Subcutaneous adipose tissue (tissue), 4 donors: ENCODE measurements around the gene RAD21L1. TPM values are rescaled to one million over a fixed set of nuclear protein-coding genes. Genes with fewer than 3 reads are reported as not detected.

ENCODE experiments used
- total RNA-seq, 4 donors: library from RNA; depleted of rRNA; stranded (reverse); fragments of >200 nt; gene quantifications; one replicate each; pipeline ENCODE4 v1.1.0, GENCODE V29; 2016
- TF ChIP-seq, protein P1 (sequence below): fragments of 450-650 bp; IDR thresholded peaks from one replicate; pipeline ENCODE4 v1.5.1; 2016; ENCODE audit warnings: low read depth, mild to moderate bottlenecking, control low read depth, antibody characterized with exemption, moderate library complexity

Gene RAD21L1
- total RNA-seq, 4 donors from 2014 or later, result not detected

GRCh38 chr20:1283522-1284510 is 58.0 kb downstream of the RAD21L1 start:
- TF ChIP-seq, protein P1, sequence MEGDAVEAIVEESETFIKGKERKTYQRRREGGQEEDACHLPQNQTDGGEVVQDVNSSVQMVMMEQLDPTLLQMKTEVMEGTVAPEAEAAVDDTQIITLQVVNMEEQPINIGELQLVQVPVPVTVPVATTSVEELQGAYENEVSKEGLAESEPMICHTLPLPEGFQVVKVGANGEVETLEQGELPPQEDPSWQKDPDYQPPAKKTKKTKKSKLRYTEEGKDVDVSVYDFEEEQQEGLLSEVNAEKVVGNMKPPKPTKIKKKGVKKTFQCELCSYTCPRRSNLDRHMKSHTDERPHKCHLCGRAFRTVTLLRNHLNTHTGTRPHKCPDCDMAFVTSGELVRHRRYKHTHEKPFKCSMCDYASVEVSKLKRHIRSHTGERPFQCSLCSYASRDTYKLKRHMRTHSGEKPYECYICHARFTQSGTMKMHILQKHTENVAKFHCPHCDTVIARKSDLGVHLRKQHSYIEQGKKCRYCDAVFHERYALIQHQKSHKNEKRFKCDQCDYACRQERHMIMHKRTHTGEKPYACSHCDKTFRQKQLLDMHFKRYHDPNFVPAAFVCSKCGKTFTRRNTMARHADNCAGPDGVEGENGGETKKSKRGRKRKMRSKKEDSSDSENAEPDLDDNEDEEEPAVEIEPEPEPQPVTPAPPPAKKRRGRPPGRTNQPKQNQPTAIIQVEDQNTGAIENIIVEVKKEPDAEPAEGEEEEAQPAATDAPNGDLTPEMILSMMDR, result no peak

- TF ChIP-seq, protein P1, result no peak
Measured at GRCh38 chr20:1286267-1287024, 60.6 kb downstream of the RAD21L1 start.

- TF ChIP-seq, protein P1, result no peak
Measured at GRCh38 chr20:1287306-1287705, 61.5 kb downstream of the RAD21L1 start.

- TF ChIP-seq, protein P1, result no peak
Measured at GRCh38 chr20:1287787-1288569, 62.1 kb downstream of the RAD21L1 start.

DNA sequence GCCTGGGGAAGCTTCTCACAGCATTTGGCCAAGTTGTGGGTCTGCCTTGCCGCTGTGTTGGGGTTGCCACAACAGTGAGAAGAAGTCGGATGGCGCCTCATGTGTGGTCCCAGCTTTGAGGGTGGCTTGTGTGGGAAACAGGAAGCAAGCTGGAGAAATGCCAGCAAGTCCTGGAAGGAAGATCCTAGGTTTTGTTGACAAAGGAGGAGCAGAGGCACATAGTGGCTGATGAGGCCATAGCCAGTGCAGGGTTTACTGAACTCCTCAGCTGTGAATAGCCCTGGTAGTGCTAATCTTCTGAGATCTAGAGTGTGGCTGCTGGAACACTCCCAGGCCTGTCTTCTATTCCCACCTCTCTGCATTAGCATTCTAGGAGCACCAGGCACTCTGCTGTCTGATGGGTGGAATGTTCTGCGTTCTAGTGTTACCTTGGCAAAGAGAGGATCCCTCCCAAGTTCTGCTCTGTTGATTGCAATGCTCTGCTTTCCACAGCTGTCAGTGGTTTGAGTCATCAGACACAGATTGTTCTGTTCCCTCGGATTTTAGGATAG is 65.4 kb downstream of the RAD21L1 start:
- TF ChIP-seq, protein P1, result no peak

DNA sequence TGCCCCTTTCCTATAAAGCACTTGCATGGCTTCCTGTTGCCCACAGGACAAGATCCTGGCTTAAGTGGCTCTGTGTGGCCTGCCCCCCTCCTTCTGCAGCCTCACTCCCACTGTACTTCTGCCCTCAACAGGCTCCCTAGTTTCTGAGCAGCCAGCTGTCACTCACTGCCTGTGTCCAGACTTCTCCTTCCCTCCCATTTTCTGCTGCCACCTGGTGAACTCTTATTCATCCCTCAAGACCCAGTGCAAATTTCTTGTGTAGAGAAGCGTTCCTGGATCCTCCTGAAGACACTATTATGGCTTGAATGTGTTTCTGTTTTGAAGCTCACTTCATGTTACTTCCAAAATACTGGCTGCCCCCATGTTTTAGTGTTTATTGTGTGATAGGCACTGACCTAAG is 66.8 kb downstream of the RAD21L1 start:
- TF ChIP-seq, protein P1, result no peak
